Endodermal cell (in vitro differentiated cells): ENCODE results near the gene PRKCZ. TPM values are rescaled to one million over a fixed set of nuclear protein-coding genes. Genes with fewer than 3 reads are reported as not detected.

Experiments
- DNase-seq: peaks from one replicate; pipeline ENCODE4 v3.0.0-alpha.2; 2017
- H3K27ac ChIP-seq: 2 replicates; pipeline ENCODE4 v1.5.1; 2013; ENCODE audit warnings: mild to moderate bottlenecking, low read depth, low read length, moderate library complexity
- H3K27me3 ChIP-seq: 2 replicates; pipeline ENCODE4 v1.6.1; 2013; ENCODE audit warnings: mild to moderate bottlenecking, low read length, moderate library complexity; ENCODE audit not compliant: insufficient read depth, control insufficient read depth, poor library complexity, severe bottlenecking
- H3K36me3 ChIP-seq: 2 replicates; pipeline ENCODE4 v1.7.0; 2013; ENCODE audit warnings: mild to moderate bottlenecking, low read length, moderate library complexity; ENCODE audit not compliant: control insufficient read depth, insufficient read depth
- H3K4me1 ChIP-seq: one replicate; pipeline ENCODE4 v1.7.0; 2013; ENCODE audit warnings: low read length; ENCODE audit not compliant: control insufficient read depth, insufficient read depth
- H3K4me3 ChIP-seq: 2 replicates; pipeline ENCODE4 v1.5.1; 2013; ENCODE audit warnings: mild to moderate bottlenecking, low read length, moderate library complexity
- H3K9ac ChIP-seq: 2 replicates; pipeline ENCODE4 v1.6.1; 2013; ENCODE audit warnings: mild to moderate bottlenecking, low read length, moderate library complexity; ENCODE audit not compliant: poor library complexity, severe bottlenecking; ENCODE audit errors: extremely low read depth
- H3K9me3 ChIP-seq: 2 replicates; pipeline ENCODE4 v1.6.1; 2013; ENCODE audit warnings: mild to moderate bottlenecking, low read length, moderate library complexity; ENCODE audit not compliant: control insufficient read depth
- H3K27ac Mint-ChIP-seq: 2 replicates; pipeline ENCODE4 v1.8.0; 2020; ENCODE audit warnings: mixed read lengths
- H3K27me3 Mint-ChIP-seq: 2 replicates; pipeline ENCODE4 v1.8.0; 2021; ENCODE audit warnings: mild to moderate bottlenecking, mixed read lengths; ENCODE audit not compliant: insufficient read depth
- H3K36me3 Mint-ChIP-seq: 2 replicates; pipeline ENCODE4 v1.8.0; 2020; ENCODE audit warnings: low read depth, mixed read lengths
- H3K4me1 Mint-ChIP-seq: 2 replicates; pipeline ENCODE4 v1.8.0; 2020; ENCODE audit warnings: mixed read lengths
- H3K4me3 Mint-ChIP-seq: 2 replicates; pipeline ENCODE4 v1.8.0; 2020; ENCODE audit warnings: mild to moderate bottlenecking, moderate library complexity, mixed read lengths
- H3K9me3 Mint-ChIP-seq: 2 replicates; pipeline ENCODE4 v1.8.0; 2020; ENCODE audit warnings: mild to moderate bottlenecking, mixed read lengths
- WGBS, 2 experiments: methylation state at CpG; one replicate each; pipeline versions ENCODE4 v1.1.5 to v1.1.7; 2013; ENCODE audit warnings: missing lambda C conversion rate in 2 of 2, mixed read lengths in 1 of 2; ENCODE audit not compliant: insufficient coverage in 1 of 2, insufficient read length in 1 of 2; 5-methylcytosine and 5-hydroxymethylcytosine counted together
- total RNA-seq, 2 donors: library from RNA; stranded (reverse); fragmentation: NEBNext Ultra II Directional in 1 of 2; extraction: Animal tissue kit (Norgen Biotek cat#: 25700) in 1 of 2; gene quantifications; 2 replicates in 1 of 2; 3 replicates in 1 of 2; pipeline ENCODE4 v1.2.1, GENCODE V29; 2021
- TF ChIP-seq, protein P1 (sequence below): fragments of 200-600 bp; sonication (generic); conservative IDR thresholded peaks from 2 replicates; pipeline ENCODE4 v1.5.0; 2021; ENCODE audit warnings: antibody characterized with exemption, mild to moderate bottlenecking

The PRKCZ gene
- total RNA-seq, 2 donors from 2014 or later, result 49.9 to 68.5 TPM

- no peak overlapping the region for H3K4me3 Mint-ChIP-seq
Observed at GRCh38 chr1:2004856-2005255, 45.4 kb upstream of the PRKCZ start.

DNA sequence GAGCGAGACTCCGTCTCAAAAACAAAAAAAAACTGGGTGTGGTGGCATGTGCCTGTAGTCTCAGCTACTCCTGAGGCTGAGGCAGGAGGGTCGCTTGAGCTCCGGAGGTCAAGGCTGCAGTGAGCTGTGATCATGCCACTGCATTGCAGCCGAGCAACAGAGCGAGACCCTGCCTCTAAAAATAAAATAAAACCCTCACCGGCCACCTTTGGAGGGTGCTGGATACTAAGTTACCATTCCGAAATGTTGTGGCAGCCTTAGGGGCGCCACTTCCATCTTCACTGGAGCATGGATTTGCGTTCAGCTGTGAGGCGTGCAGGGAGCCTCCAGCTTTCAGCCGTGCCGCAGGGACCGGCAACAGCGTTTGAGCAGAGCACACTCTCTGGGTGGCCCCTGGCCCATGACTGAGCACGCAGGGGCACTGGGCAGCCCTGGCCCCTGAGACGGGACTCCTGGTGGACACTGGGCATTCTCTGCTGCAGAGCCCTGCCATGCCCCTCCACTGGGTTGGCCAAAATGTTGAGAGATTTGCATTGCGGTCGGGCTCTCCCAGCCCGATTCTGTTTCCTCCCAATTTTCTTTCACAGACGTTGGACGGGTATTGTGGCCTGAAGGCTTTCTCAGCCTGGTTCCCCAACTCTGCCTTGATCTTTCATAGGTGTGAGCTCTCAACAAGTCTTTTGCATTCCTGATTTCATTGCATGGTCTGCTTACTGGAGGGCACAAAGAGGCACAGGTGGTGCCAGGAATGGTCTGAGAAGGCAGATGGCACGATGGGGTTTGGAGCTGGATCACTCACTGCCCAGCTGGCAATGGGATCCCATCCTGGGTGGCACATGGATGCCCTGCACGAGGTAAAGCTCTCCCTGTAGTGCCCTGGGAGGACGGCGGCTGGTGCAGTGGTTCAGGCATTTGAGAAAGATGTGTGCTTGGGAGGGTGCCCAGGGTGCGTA, 40.8 kb upstream of the PRKCZ start:
- Mint-ChIP-seq H3K4me3 (no peak overlapping the region), H3K36me3 (no peaks in the 10 kb centered on the region), H3K27me3 (no peaks in the 10 kb centered on the region), H3K4me1 (no peaks in the 10 kb centered on the region), H3K27ac (no peak overlapping the region), H3K9me3 (no peaks in the 10 kb centered on the region)
- H3K36me3 ChIP-seq, result no peaks in the 10 kb centered on the region
- TF ChIP-seq, protein P1, sequence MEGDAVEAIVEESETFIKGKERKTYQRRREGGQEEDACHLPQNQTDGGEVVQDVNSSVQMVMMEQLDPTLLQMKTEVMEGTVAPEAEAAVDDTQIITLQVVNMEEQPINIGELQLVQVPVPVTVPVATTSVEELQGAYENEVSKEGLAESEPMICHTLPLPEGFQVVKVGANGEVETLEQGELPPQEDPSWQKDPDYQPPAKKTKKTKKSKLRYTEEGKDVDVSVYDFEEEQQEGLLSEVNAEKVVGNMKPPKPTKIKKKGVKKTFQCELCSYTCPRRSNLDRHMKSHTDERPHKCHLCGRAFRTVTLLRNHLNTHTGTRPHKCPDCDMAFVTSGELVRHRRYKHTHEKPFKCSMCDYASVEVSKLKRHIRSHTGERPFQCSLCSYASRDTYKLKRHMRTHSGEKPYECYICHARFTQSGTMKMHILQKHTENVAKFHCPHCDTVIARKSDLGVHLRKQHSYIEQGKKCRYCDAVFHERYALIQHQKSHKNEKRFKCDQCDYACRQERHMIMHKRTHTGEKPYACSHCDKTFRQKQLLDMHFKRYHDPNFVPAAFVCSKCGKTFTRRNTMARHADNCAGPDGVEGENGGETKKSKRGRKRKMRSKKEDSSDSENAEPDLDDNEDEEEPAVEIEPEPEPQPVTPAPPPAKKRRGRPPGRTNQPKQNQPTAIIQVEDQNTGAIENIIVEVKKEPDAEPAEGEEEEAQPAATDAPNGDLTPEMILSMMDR, result no peak
- DNase-seq, result no peak
- no peak overlapping the region for H3K4me3 ChIP-seq
- WGBS, 2 experiments, result 92 to 93% methylated on average over 27 of the region's 27 CpGs
- H3K4me1 ChIP-seq, result no peaks in the 10 kb centered on the region
- no peaks in the 10 kb centered on the region for H3K27me3 ChIP-seq
- no peak overlapping the region for H3K27ac ChIP-seq
- no peak overlapping the region for H3K9ac ChIP-seq
- H3K9me3 ChIP-seq, result no peaks in the 10 kb centered on the region

More at GRCh38 chr1:2004856-2005255, 45.4 kb upstream of the PRKCZ start:
- Mint-ChIP-seq H3K27ac (no peak overlapping the region), H3K9me3 (no peaks in the 10 kb centered on the region), H3K27me3 (peaks cover 2% of the 10 kb centered on the region), H3K4me1 (no peaks in the 10 kb centered on the region), H3K36me3 (no peaks in the 10 kb centered on the region)
- no peak overlapping the region for H3K27ac ChIP-seq
- no peaks in the 10 kb centered on the region for H3K4me1 ChIP-seq
- no peak overlapping the region for H3K9ac ChIP-seq
- no peak overlapping the region for H3K4me3 ChIP-seq
- 86 to 89% methylated on average over 11 to 21 of the region's 21 CpGs for WGBS, 2 experiments
- DNase-seq, result no peak
- H3K9me3 ChIP-seq, result no peaks in the 10 kb centered on the region
- H3K27me3 ChIP-seq, result peaks cover 6% of the 10 kb centered on the region
- H3K36me3 ChIP-seq, result no peaks in the 10 kb centered on the region
- TF ChIP-seq, protein P1, result no peak

- no peaks in the 10 kb centered on the region for H3K9me3 ChIP-seq
- no peaks in the 10 kb centered on the region for H3K36me3 ChIP-seq
- Mint-ChIP-seq H3K4me3 (no peak overlapping the region), H3K27ac (no peak overlapping the region), H3K36me3 (no peaks in the 10 kb centered on the region), H3K9me3 (no peaks in the 10 kb centered on the region), H3K4me1 (no peaks in the 10 kb centered on the region), H3K27me3 (peaks cover 21% of the 10 kb centered on the region)
- no peak overlapping the region for H3K27ac ChIP-seq
- TF ChIP-seq, protein P1, result no peak
- DNase-seq, result no peak
- no peaks in the 10 kb centered on the region for H3K4me1 ChIP-seq
- H3K9ac ChIP-seq, result no peak overlapping the region
- H3K27me3 ChIP-seq, result peaks cover 30% of the 10 kb centered on the region
- 93% methylated on average over 13 to 15 of the region's 15 CpGs for WGBS, 2 experiments
- no peak overlapping the region for H3K4me3 ChIP-seq
Observed at GRCh38 chr1:2014181-2014580, 36.0 kb upstream of the PRKCZ start.
